Common myeloid progenitor, CD34-positive (primary cell): ENCODE results near the gene DBN1.
A peak's percentile ranks its signal among the peaks of the same experiment; 100 is the strongest.

ENCODE experiments used
- CTCF ChIA-PET: fragments of 350-600 bp; sonication (Branson Sonifier 250); formaldehyde crosslinking; loops from one replicate; lab custom pipeline; 2021; ENCODE audit warnings: antibody characterized with exemption; lab: Charles Lee
- POLR2A ChIA-PET: fragments of 350-600 bp; sonication (Branson Sonifier 250); formaldehyde crosslinking; loops from one replicate; lab custom pipeline; 2021; ENCODE audit warnings: antibody characterized with exemption; lab: Charles Lee
- DNase-seq, 3 donors: peaks; one replicate each; pipeline versions ENCODE4 v3.0.0 to v3.0.0-alpha.2; 2013
- H3K27ac ChIP-seq, 2 experiments: 1 replicate in 1 of 2; 2 replicates in 1 of 2; pipeline ENCODE4 v1.7.0; 2013; ENCODE audit warnings: inconsistent platforms in 2 of 2, low read length in 2 of 2, mild to moderate bottlenecking in 2 of 2, low read depth in 1 of 2, moderate library complexity in 1 of 2; ENCODE audit not compliant: severe bottlenecking in 2 of 2, insufficient read depth in 1 of 2, poor library complexity in 1 of 2
- H3K27me3 ChIP-seq, 5 experiments: replicated peaks in 2 of 5; 1 replicate in 3 of 5; 2 replicates in 2 of 5; pipeline versions ENCODE4 v1.6.1 to v1.7.0; 2013; ENCODE audit warnings: low read length in 4 of 5, mild to moderate bottlenecking in 2 of 5, moderate library complexity in 2 of 5, inconsistent platforms in 1 of 5; ENCODE audit not compliant: insufficient read depth in 5 of 5, control insufficient read depth in 4 of 5
- H3K36me3 ChIP-seq, 4 experiments: 1 replicate in 2 of 4; 2 replicates in 2 of 4; pipeline versions ENCODE4 v1.6.1 to v1.7.0; 2013; ENCODE audit warnings: low read length in 3 of 4, control low read depth in 1 of 4, mild to moderate bottlenecking in 1 of 4; ENCODE audit not compliant: control insufficient read depth in 4 of 4, insufficient read depth in 4 of 4
- H3K4me1 ChIP-seq, 4 experiments: 1 replicate in 3 of 4; 2 replicates in 1 of 4; pipeline versions ENCODE4 v1.6.1 to v1.7.1; 2013; ENCODE audit warnings: low read length in 3 of 4, mild to moderate bottlenecking in 3 of 4, control low read depth in 1 of 4, inconsistent platforms in 1 of 4, moderate library complexity in 1 of 4; ENCODE audit not compliant: control insufficient read depth in 4 of 4, insufficient read depth in 4 of 4; ENCODE audit errors: control extremely low read depth in 1 of 4
- H3K4me3 ChIP-seq, 7 experiments: 1 replicate in 4 of 7; 2 replicates in 3 of 7; pipeline versions ENCODE4 v1.5.1 to v1.7.0; 2013; ENCODE audit warnings: mild to moderate bottlenecking in 7 of 7, low read length in 6 of 7, moderate library complexity in 6 of 7, inconsistent platforms in 2 of 7, low read depth in 2 of 7, control low read depth in 1 of 7; ENCODE audit not compliant: insufficient read depth in 4 of 7, control insufficient read depth in 1 of 7; ENCODE audit errors: extremely low read depth in 1 of 7
- H3K9me3 ChIP-seq, 5 experiments: 1 replicate in 4 of 5; 2 replicates in 1 of 5; pipeline versions ENCODE4 v1.6.1 to v1.7.1; 2013; ENCODE audit warnings: low read length in 4 of 5, mild to moderate bottlenecking in 2 of 5, inconsistent platforms in 1 of 5, low read depth in 1 of 5, moderate library complexity in 1 of 5; ENCODE audit not compliant: control insufficient read depth in 4 of 5, insufficient read depth in 2 of 5; ENCODE audit errors: control extremely low read depth in 1 of 5
- WGBS: methylation state at CpG from one replicate; pipeline ENCODE4 v1.1.5; 2013; ENCODE audit not compliant: insufficient coverage; 5-methylcytosine and 5-hydroxymethylcytosine counted together

Gene DBN1

GRCh38 chr5:177447611-177448243 is 25.7 kb downstream of the DBN1 start:
- H3K9me3 ChIP-seq: no peaks in the 10 kb centered on the region
- H3K4me1 ChIP-seq: peaks cover 0 to 41% (median 25%) of the 10 kb centered on the region in 4 experiments
- ChIA-PET CTCF (interaction anchor here (1.3 to 26.2 kb wide), 7 partner anchors 7 to 59 kb away, joined by 3 to 509 read pairs (median 104); partner anchors contain the start of genes F12, GRK6, PFN3 and SLC34A1), POLR2A (interaction anchor here (0.8 to 5.9 kb wide), 7 partner anchors 7 to 144 kb away, joined by 3 to 34 read pairs (median 3); partner anchors contain the start of genes PRELID1 and RAB24)
- H3K27me3 ChIP-seq: no peaks in the 10 kb centered on the region
- 4% methylated on average over 21 of the region's 23 CpGs for WGBS
- peak; percentile 37 to 50 (median 50) for DNase-seq
- H3K27ac ChIP-seq: no peak overlapping the region
- peak overlapping the region in 6 of 7 experiments; percentile 9 to 61 (median 28) for H3K4me3 ChIP-seq
- peaks cover 0 to 12% (median 3%) of the 10 kb centered on the region in 4 experiments for H3K36me3 ChIP-seq

GRCh38 chr5:177447066-177447610 is 26.3 kb downstream of the DBN1 start:
- no peaks in the 10 kb centered on the region for H3K27me3 ChIP-seq
- peaks cover 0 to 17% (median 8%) of the 10 kb centered on the region in 4 experiments for H3K36me3 ChIP-seq
- H3K27ac ChIP-seq: no peak overlapping the region
- 0% methylated on average over 15 of the region's 52 CpGs for WGBS
- H3K4me3 ChIP-seq: peak overlapping the region in 6 of 7 experiments; percentile 15 to 79 (median 61)
- peak; percentile 38 to 82 (median 79) for DNase-seq
- CTCF ChIA-PET: interaction anchor here (1.9 to 26.2 kb wide), 5 partner anchors 7 to 58 kb away, joined by 5 to 509 read pairs (median 265); partner anchors contain the start of genes F12, GRK6, PFN3 and SLC34A1
- peaks cover 0 to 41% (median 25%) of the 10 kb centered on the region in 4 experiments for H3K4me1 ChIP-seq
- POLR2A ChIA-PET: interaction anchor here (0.8 to 5.9 kb wide), 6 partner anchors 10 to 143 kb away, joined by 3 to 34 read pairs (median 3); partner anchors contain the start of genes PRELID1 and RAB24
- H3K9me3 ChIP-seq: no peaks in the 10 kb centered on the region

GRCh38 chr5:177446200-177447065 is 27.0 kb downstream of the DBN1 start, which contains the start of gene PRR7:
Gene PRR7, plus strand, starts transcription at chr5:177446814. Its CDS starts 8,254 bp downstream, at chr5:177455068.
- CTCF ChIA-PET: interaction anchor here (0.9 to 26.2 kb wide), 8 partner anchors 8 to 85 kb away, joined by 3 to 509 read pairs (median 54); partner anchors contain the start of genes DOK3, F12, GRK6 and PFN3
- POLR2A ChIA-PET: interaction anchor here (1.0 to 5.9 kb wide), 4 partner anchors 8 to 42 kb away, joined by 3 to 34 read pairs (median 14); no protein-coding TSS in a partner anchor

GRCh38 chr5:177445917-177446199 is 27.6 kb downstream of the DBN1 start:
- H3K36me3 ChIP-seq: peaks cover 0 to 29% (median 16%) of the 10 kb centered on the region in 4 experiments
- POLR2A ChIA-PET: interaction anchor here (1.0 to 5.9 kb wide), 3 partner anchors 9 to 41 kb away, joined by 6 to 34 read pairs (median 21); no protein-coding TSS in a partner anchor
- no peaks in the 10 kb centered on the region for H3K9me3 ChIP-seq
- H3K27me3 ChIP-seq: no peaks in the 10 kb centered on the region
- WGBS: 0% methylated on average over 1 of the region's 8 CpGs
- peaks cover 0 to 41% (median 25%) of the 10 kb centered on the region in 4 experiments for H3K4me1 ChIP-seq
- peak overlapping the region in 6 of 7 experiments; percentile 48 to 79 (median 61) for H3K4me3 ChIP-seq
- CTCF ChIA-PET: interaction anchor here (0.9 to 26.2 kb wide), 7 partner anchors 9 to 84 kb away, joined by 3 to 509 read pairs (median 104); partner anchors contain the start of genes DOK3, F12, GRK6 and PFN3
- H3K27ac ChIP-seq: no peak overlapping the region
- no peak for DNase-seq

More at GRCh38 chr5:177446200-177447065, 27.0 kb downstream of the DBN1 start, which contains the start of gene PRR7:
- Histone ChIP-seq H3K27ac (no peak within 1 kb of the TSS), H3K27me3 (no peaks in the 10 kb centered on the region), H3K4me1 (peaks cover 0 to 41% (median 25%) of the 10 kb centered on the region in 4 experiments), H3K36me3 (peaks cover 0 to 23% (median 13%) of the 10 kb centered on the region in 4 experiments), H3K4me3 (peak within 1 kb of the TSS; percentile 16 to 79 (median 55)), H3K9me3 (no peaks in the 10 kb centered on the region)
- peak; percentile 47 to 84 (median 76) for DNase-seq
- WGBS: 0% methylated on average over 85 of the region's 89 CpGs

GRCh38 chr5:177445052-177445916 is 28.1 kb downstream of the DBN1 start:
- Histone ChIP-seq H3K27me3 (no peaks in the 10 kb centered on the region), H3K36me3 (peaks cover 0 to 35% (median 20%) of the 10 kb centered on the region in 4 experiments), H3K4me1 (peaks cover 0 to 41% (median 25%) of the 10 kb centered on the region in 4 experiments), H3K9me3 (no peaks in the 10 kb centered on the region), H3K4me3 (peak overlapping the region in 2 of 7 experiments; percentile 72 to 79), H3K27ac (no peak overlapping the region)
- 68% methylated on average over 5 of the region's 10 CpGs for WGBS
- peak in 1 of 3 donors; percentile 39 for DNase-seq
- POLR2A ChIA-PET: interaction anchor here (1.2 to 5.9 kb wide), 4 partner anchors 9 to 52 kb away, joined by 4 to 34 read pairs (median 14); partner anchors contain the start of gene PDLIM7
- CTCF ChIA-PET: interaction anchor here (0.7 to 26.2 kb wide), 7 partner anchors 9 to 87 kb away, joined by 3 to 509 read pairs (median 104); partner anchors contain the start of genes DOK3, F12, GRK6 and PFN3
